T-helper 17 cell (primary cell): ENCODE results near the gene PPP2R1B. TPM values are rescaled to one million over a fixed set of nuclear protein-coding genes. Genes with fewer than 3 reads are reported as not detected.
"Not testable (repeated sequence)": the region's sequence is repeated elsewhere in the genome, so short reads cannot be mapped to it uniquely, and the experiment has no call there.

Experiments
- ATAC-seq: fragments of 150-1000 bp; cut with Tn5 transposase; 2 replicates; pipeline ENCODE4 v1.10.0; 2021; ENCODE audit warnings: mild to moderate bottlenecking, moderate library complexity
- DNase-seq, 3 donors: peaks; one replicate each; pipeline versions ENCODE4 v3.0.0 to v3.0.0-alpha.2; 2020 to 2021
- H3K9me3 ChIP-seq: one replicate; pipeline ENCODE4 v1.7.0; 2013; ENCODE audit warnings: low read length, mild to moderate bottlenecking; ENCODE audit not compliant: control insufficient read depth, poor library complexity, severe bottlenecking
- H3K27ac Mint-ChIP-seq: one replicate; pipeline ENCODE4 v1.8.0; 2022; ENCODE audit warnings: mild to moderate bottlenecking, moderate library complexity, mixed read lengths
- H3K27me3 Mint-ChIP-seq: one replicate; pipeline ENCODE4 v1.8.0; 2022; ENCODE audit warnings: mixed read lengths
- H3K36me3 Mint-ChIP-seq: one replicate; pipeline ENCODE4 v1.8.0; 2022; ENCODE audit warnings: low read depth, mixed read lengths
- H3K4me1 Mint-ChIP-seq: one replicate; pipeline ENCODE4 v1.8.0; 2022; ENCODE audit warnings: mild to moderate bottlenecking, mixed read lengths
- H3K4me3 Mint-ChIP-seq: one replicate; pipeline ENCODE4 v1.8.0; 2022; ENCODE audit warnings: mild to moderate bottlenecking, moderate library complexity, mixed read lengths
- total RNA-seq, 4 donors: library from RNA in 2 of 4; stranded (reverse) in 2 of 4; gene quantifications; one replicate each; pipeline ENCODE4 v1.2.3 and lab custom pipeline; 2022 to 2026

Gene PPP2R1B
- total RNA-seq, 2 donors from 2014 or later, result 26.4 to 32.0 TPM

DNA sequence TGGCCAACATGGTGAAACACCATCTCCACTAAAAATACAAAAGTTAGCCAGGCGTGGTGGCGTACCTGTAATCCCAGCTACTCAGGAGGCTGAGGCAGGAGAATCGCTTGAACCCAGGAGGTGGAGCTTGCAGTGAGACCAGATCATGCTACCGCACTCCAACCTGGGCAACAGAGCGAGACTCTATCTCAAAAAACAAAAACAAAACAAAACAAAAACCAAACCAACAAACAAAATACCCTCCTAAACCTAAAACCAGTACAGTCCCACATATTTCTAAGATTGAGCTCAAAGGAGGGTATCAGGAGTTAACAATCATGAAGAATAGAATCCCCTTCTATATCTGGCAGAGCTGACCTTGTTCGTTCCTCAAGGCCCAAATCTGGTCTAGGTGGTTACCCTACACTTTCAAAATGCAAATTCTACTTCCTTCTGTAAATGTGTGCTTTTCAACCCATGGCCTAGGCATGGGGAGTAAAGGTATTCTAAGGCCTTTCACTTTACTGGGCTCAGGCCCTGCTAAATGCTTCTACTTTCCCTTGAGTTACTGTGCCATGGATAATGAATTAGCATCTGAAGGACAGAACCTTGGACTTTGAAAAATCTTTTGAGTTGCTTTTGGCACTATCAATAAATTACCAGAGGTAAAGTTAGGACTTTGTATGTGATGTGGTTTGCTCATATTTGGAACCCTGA lies 10.4 kb upstream of the PPP2R1B start:
- Mint-ChIP-seq H3K4me3 (no peak overlapping the region), H3K27me3 (no peaks in the 10 kb centered on the region), H3K27ac (no peak overlapping the region), H3K4me1 (peaks cover 5% of the 10 kb centered on the region), H3K36me3 (no peaks in the 10 kb centered on the region)
- ATAC-seq (peak; percentile 74), DNase-seq (no peak)
- no peaks in the 10 kb centered on the region for H3K9me3 ChIP-seq

DNA sequence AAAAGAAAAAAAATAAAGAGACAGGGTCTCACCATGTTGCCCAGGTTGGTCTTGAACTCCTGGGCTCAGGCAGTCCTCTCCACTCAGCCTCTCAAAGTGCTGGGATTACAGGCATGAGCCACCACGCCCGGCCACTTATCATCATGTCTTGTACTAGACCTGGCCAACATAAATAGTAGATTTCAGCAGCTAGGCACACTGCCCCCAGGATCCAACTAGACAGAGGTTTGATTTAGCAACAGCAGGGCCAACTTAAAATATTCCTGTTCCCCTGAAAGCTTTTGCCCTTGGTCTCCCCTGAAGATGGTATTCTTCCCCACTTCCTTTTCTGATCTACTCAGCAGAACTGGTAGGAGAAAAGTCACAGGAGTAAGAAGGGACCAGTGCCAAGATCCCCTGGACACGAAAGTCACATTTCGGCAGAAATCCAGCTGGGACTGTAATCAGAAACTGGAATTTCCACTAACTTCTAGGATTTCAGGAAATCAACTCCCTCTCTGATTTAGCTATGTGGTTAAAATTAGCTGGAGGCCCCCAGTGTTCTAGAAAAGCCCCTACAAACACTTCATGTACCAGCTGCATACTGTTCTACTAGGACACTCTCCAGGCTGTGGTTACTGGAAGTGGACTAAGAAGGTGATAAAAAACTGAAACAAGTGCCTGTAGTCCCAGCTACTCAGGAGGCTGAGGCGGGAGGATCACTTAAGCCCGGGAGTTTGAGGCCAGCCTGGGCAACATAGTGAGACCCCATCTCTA lies 8.9 kb upstream of the PPP2R1B start:
- peaks cover 5% of the 10 kb centered on the region for H3K4me1 Mint-ChIP-seq
- no peaks in the 10 kb centered on the region for H3K27me3 Mint-ChIP-seq
- no peak overlapping the region for H3K27ac Mint-ChIP-seq
- H3K4me3 Mint-ChIP-seq, result no peak overlapping the region
- no peaks in the 10 kb centered on the region for H3K9me3 ChIP-seq
- DNase-seq (no peak), ATAC-seq (no peak)
- H3K36me3 Mint-ChIP-seq, result no peaks in the 10 kb centered on the region

DNA sequence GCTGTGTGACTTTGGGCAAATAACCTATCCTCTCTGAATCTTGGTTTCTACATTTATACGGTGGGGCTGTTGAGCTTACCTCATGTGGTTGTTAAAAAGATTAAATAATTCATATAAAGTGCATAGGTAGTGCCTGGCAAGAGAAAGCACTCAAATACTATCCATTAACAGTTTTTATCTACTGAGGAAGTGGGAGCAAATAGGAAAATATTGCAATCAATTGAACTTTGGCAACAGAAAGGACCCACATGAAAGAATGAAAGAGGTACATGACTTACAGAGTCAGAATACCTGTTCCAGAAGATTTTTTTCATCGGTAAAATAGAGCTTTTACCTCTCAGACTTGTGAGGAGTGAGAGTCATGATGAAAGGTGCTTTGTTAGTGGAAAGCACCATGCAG lies 6.3 kb upstream of the PPP2R1B start:
- DNase-seq, result no peak
- no peaks in the 10 kb centered on the region for H3K9me3 ChIP-seq
- Mint-ChIP-seq H3K27ac (no peak overlapping the region), H3K4me3 (no peak overlapping the region), H3K36me3 (no peaks in the 10 kb centered on the region), H3K4me1 (peaks cover 5% of the 10 kb centered on the region), H3K27me3 (no peaks in the 10 kb centered on the region)
- ATAC-seq, result no peak

DNA sequence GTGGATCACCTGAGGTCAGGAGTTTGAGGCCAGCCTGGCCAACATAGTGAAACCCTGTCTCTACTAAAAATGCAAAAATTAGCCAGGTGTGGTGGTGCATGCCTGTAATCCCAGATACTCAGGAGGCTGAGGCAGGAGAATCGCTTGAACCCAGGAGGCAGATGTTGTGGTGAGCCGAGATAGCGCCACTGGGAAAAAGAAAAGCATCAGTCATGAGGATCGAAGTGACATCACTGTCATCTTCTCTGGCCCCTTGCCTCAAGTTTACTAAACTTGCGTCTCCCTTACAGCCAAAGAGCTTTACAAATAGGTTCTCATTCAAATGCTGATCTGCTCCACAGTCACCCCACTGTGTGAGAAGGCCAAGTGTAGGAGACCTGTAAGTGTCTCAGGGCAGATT lies 5.0 kb upstream of the PPP2R1B start:
- not testable (repeated sequence) for H3K27me3 Mint-ChIP-seq, H3K9me3 ChIP-seq, H3K27ac Mint-ChIP-seq, H3K4me3 Mint-ChIP-seq, H3K4me1 Mint-ChIP-seq, ATAC-seq, H3K36me3 Mint-ChIP-seq, DNase-seq

DNA sequence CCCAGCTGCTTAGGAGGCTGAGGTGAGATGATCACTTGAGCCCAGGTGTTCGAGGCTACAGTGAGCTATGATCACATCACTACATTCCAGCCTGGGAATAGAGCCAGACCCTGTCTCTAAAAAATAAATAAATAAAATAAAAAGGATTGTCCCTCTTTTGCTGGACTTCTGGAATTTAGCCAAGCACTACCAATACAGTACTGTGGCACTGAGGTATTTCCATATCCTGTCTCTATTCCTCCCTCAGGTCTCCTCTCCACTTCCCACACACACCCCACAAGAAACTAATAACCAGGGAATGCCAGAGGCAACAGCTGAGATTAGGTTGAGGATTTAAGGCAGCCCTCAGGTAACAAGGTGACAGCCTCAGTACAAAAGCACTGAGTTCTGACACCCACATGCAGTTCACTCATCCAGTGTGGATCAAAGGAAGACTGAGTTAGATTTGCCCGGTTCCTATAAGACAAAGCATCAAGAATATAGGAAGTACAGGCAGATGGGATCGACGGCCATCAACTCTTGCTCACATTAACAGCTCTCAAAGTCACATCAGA lies 4.5 kb upstream of the PPP2R1B start:
- ATAC-seq (no peak), DNase-seq (no peak)
- no peaks in the 10 kb centered on the region for H3K9me3 ChIP-seq
- H3K4me3 Mint-ChIP-seq, result no peak overlapping the region
- H3K4me1 Mint-ChIP-seq, result peaks cover 5% of the 10 kb centered on the region
- H3K27ac Mint-ChIP-seq, result no peak overlapping the region
- peaks cover 2% of the 10 kb centered on the region for H3K36me3 Mint-ChIP-seq
- no peaks in the 10 kb centered on the region for H3K27me3 Mint-ChIP-seq

DNA sequence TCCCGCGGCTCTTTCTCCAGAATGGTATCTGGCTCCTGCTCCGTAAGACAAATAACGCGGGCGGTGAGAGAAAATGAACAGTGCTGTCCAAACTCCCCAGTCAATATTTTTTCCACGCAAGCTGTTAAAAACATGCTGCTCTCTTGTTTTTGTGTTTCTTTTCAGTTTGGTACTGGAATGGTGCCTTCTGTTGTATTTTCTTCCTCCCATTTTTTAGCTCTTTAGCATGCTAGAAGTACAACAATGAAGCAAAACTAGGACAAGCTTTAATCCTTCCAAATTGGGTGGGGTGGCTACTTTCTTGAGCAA lies 599 bp upstream of the PPP2R1B start:
- no peak for ATAC-seq

DNA sequence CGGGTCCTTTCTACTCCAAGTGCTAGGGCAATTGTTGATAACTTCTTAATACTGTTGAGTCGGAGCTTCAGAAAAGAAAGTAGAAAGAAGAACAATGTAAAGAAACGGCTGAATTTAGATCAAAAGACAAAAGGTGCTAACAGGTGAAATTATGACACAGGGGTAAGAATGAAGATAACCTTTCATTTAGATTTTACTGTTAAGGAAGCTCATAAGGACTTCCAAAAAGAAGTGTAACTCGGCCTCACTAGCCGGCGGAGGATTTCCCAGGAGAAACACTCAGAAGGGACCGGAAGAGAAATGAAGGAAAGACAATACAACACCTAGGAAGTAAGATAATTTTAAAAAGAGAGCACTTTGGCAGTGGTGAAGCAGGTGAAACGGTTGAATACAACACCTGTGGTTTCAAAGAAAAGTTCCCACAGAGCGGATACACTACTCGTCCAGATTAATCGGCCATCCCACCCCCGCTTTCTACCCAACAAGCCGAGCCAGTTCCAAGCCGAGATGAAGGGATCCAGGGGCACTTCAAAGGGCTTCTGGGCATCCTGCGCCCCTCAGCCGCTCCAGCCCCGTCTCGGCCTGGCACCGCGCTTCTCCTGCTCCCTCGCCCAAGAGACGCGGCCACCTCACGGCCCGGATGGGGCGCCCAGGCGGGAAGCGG lies 737 bp downstream of the PPP2R1B start:
- H3K4me3 Mint-ChIP-seq, result peak overlapping the region; percentile 99
- H3K36me3 Mint-ChIP-seq, result peaks cover 15% of the 10 kb centered on the region
- peak; percentile 46 for ATAC-seq
- DNase-seq, result no peak
- H3K4me1 Mint-ChIP-seq, result peaks cover 29% of the 10 kb centered on the region
- peak overlapping the region; percentile 97 for H3K27ac Mint-ChIP-seq
- H3K27me3 Mint-ChIP-seq, result no peaks in the 10 kb centered on the region
- H3K9me3 ChIP-seq, result no peaks in the 10 kb centered on the region

More for the DNA sequence above, 599 bp upstream of the PPP2R1B start:
- Mint-ChIP-seq H3K4me1 (peaks cover 29% of the 10 kb centered on the region), H3K4me3 (peak overlapping the region; percentile 99), H3K27ac (peak overlapping the region; percentile 97), H3K27me3 (no peaks in the 10 kb centered on the region), H3K36me3 (peaks cover 13% of the 10 kb centered on the region)
- no peaks in the 10 kb centered on the region for H3K9me3 ChIP-seq
- no peak for DNase-seq

DNA sequence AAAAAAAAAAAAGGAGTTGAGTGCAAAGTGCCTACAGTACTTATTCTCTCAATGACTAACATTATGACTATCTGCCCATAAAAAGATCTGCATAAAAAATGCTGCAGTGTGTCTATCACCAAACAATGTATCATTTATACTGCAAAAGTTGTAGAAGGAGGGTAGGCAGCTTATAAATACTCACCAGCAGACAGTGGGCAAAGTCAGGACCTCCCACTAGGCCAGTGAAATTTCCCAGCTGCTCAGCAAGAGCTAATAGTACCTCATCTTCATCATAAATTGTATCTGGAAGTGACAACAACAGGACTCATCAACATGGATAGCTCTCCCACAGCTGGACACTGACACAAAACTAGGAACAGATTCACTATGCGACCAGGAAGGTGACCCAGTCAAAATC lies 1.6 kb downstream of the PPP2R1B start:
- no peak for ATAC-seq
- Mint-ChIP-seq H3K27ac (peak overlapping the region; percentile 97), H3K27me3 (no peaks in the 10 kb centered on the region), H3K36me3 (peaks cover 15% of the 10 kb centered on the region), H3K4me1 (peaks cover 29% of the 10 kb centered on the region), H3K4me3 (peak overlapping the region; percentile 99)
- H3K9me3 ChIP-seq, result no peaks in the 10 kb centered on the region
- DNase-seq, result no peak

DNA sequence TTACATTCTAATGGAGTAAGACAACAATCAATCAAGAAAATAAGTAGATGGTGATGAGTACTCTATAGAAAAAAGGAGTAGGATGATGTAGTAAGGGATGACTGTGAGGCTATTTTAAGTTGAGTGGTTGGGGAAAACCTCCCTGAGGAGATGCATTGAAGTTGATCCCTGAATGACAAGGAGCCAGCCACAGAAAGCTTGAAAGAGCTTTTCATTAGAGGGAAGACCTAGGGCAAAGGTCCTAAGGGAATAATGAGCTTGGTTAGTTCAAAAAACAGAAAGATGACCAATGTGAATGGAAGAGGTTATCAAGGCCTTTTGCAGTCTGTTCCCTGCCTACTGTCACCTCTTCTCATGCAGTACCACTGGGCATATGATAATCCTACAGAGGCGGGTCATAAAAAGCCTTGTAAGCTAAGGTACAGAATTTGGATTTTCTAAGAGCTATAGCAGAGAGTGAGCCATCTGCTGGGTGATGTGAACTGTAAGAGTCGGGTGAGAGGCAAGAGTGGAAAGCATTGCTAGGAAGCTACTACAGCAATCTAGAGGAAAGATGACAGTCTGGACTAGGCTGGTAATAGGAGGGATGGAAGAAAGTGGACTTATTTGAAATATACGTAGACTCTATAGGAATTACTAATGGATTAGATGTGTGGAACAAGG lies 3.1 kb downstream of the PPP2R1B start:
- peaks cover 15% of the 10 kb centered on the region for H3K36me3 Mint-ChIP-seq

DNA sequence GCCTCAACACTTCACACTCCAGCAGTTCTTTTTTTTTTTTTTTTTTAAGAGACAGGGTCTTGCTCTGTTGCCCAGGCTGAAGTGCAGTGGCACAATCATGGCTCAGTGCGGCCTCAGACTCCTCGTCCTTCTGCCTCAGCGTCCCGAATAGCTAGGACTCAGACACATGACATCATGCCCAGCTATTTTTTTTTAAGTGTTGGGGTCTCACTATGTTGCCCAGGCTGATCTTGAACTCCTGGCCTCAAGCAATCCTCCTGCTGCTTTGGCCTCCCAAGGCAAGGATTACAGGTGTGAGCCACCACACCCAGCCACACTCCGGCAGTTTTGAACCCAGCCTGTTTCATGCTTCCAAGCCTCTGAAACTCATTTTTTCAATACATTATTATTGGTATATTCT lies 3.7 kb downstream of the PPP2R1B start:
- H3K9me3 ChIP-seq, result no peaks in the 10 kb centered on the region
- no peaks in the 10 kb centered on the region for H3K27me3 Mint-ChIP-seq
- peak overlapping the region; percentile 60 for H3K27ac Mint-ChIP-seq
- ATAC-seq, result no peak
- no peak for DNase-seq
- no peak overlapping the region for H3K4me3 Mint-ChIP-seq
- H3K36me3 Mint-ChIP-seq, result peaks cover 18% of the 10 kb centered on the region
- H3K4me1 Mint-ChIP-seq, result peaks cover 32% of the 10 kb centered on the region

More for the DNA sequence above, 3.1 kb downstream of the PPP2R1B start:
- H3K27ac Mint-ChIP-seq, result peak overlapping the region; percentile 60
- H3K27me3 Mint-ChIP-seq, result no peaks in the 10 kb centered on the region
- DNase-seq (no peak), ATAC-seq (no peak)
- no peak overlapping the region for H3K4me3 Mint-ChIP-seq
- no peaks in the 10 kb centered on the region for H3K9me3 ChIP-seq
- peaks cover 29% of the 10 kb centered on the region for H3K4me1 Mint-ChIP-seq

DNA sequence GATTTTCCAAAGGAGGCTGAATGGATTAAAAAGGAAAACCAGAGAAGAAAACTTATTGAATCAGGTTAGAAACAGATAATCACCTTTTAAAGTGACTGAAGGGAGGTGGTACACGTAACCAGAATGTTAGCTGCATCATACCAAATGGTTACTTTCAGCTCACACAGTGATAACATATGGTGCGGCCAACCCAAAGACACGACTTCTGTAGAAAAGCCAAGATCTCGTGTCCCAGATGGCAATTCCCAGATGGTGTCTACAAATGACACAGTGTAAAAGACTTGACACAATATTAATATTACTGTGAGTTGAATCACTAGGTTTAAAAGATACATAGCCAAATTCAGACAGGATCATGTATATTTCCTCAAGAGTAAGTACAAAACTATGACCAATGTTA lies 5.2 kb downstream of the PPP2R1B start:
- H3K27me3 Mint-ChIP-seq, result no peaks in the 10 kb centered on the region
- ATAC-seq, result no peak

DNA sequence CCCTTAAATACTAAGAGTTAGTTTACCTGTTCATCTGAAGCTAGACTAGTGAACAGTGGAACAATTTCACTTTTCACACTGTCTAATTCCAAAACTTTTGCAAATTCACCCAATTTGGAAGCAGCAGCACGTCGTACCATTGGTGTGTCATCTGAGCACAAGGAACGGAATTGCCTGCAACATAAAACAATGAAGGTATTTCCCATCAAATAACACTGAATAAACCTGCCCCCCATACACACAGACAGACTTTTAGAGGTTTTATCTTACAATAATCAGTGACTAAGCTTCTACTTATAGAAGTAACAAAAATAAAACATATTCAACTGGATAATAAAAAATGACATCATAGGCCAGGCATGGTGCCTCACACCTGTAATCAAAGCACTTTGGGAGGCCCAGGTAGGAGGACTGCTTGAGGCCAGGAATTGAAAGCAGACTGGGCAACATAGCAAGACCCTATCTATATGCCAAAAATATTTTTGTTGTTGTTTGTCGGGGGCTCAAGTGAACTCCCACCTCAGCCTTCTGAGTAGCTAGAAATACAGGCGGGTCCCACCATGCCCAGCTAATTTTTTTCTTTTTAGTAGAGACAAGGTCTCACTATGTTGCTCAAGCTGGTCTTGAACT lies 6.3 kb downstream of the PPP2R1B start:
- ATAC-seq, result no peak

More for the DNA sequence above, 5.2 kb downstream of the PPP2R1B start:
- H3K9me3 ChIP-seq, result no peaks in the 10 kb centered on the region
- H3K4me1 Mint-ChIP-seq, result peaks cover 27% of the 10 kb centered on the region
- H3K27ac Mint-ChIP-seq, result no peak overlapping the region
- DNase-seq, result no peak
- H3K36me3 Mint-ChIP-seq, result peaks cover 16% of the 10 kb centered on the region
- no peak overlapping the region for H3K4me3 Mint-ChIP-seq

More for the DNA sequence above, 6.3 kb downstream of the PPP2R1B start:
- Mint-ChIP-seq H3K4me3 (no peak overlapping the region), H3K4me1 (peaks cover 21% of the 10 kb centered on the region), H3K27ac (no peak overlapping the region), H3K27me3 (no peaks in the 10 kb centered on the region), H3K36me3 (peaks cover 12% of the 10 kb centered on the region)
- no peak for DNase-seq
- H3K9me3 ChIP-seq, result no peaks in the 10 kb centered on the region
